ENCODE results near the gene FAM186B.

- TF ChIP-seq ZNF660 (CRISPR knock-in tag; IDR thresholded peaks at IDR 0.05; ENCODE audit: borderline replicate concordance, low read depth) (no peak), POLR2A (IDR thresholded peaks at IDR 0.05; ENCODE audit: insufficient read depth in 1 of 2, low read depth in 2 of 2, low read length in 2 of 2) (no peak), EZH2 (conservative IDR thresholded peaks at IDR 0.05; ENCODE audit: low read depth, low read length) (no peak), RAD21 (CRISPR knock-in tag; IDR thresholded peaks at IDR 0.05) (no peak), ZUFSP (CRISPR knock-in tag; IDR thresholded peaks at IDR 0.05; ENCODE audit: borderline replicate concordance) (no peak), ATF5 (CRISPR knock-in tag; IDR thresholded peaks at IDR 0.05; ENCODE audit: low read depth) (no peak), ASH2L (IDR thresholded peaks at IDR 0.05; ENCODE audit: insufficient read length, low read depth, low read length) (no peak)
These were observed 20.8 kb downstream of the FAM186B start for GRCh38 chr12:49584591-49584990.
